Neural progenitor cell (in vitro differentiated cells): ENCODE data around the gene KIF21B. TPM values are rescaled to one million over a fixed set of nuclear protein-coding genes. Genes with fewer than 3 reads are reported as not detected.

Experiments used
- DNase-seq: peaks from one replicate; pipeline ENCODE4 v3.0.0-alpha.2; 2016; ENCODE audit warnings: low spot score
- H2AFZ ChIP-seq: fragments of 200-600 bp; sonication (generic); replicated peaks from 2 replicates; pipeline ENCODE4 v1.6.1; 2016; ENCODE audit warnings: antibody characterized with exemption
- H3F3A ChIP-seq: fragments of 200-600 bp; sonication (generic); 2 replicates; pipeline ENCODE4 v1.6.1; 2016; ENCODE audit warnings: antibody characterized with exemption, low read depth
- H3K27ac ChIP-seq: fragments of 200-600 bp; sonication (generic); 2 replicates; pipeline ENCODE4 v1.5.1; 2016; ENCODE audit warnings: mild to moderate bottlenecking
- H3K27me3 ChIP-seq: fragments of 200-600 bp; sonication (generic); 2 replicates; pipeline ENCODE4 v1.6.1; 2016; ENCODE audit warnings: mild to moderate bottlenecking, moderate library complexity
- H3K36me3 ChIP-seq: fragments of 200-600 bp; sonication (generic); 2 replicates; pipeline ENCODE4 v1.5.1; 2016
- H3K4me1 ChIP-seq: fragments of 200-600 bp; sonication (generic); 2 replicates; pipeline ENCODE4 v1.6.1; 2016; ENCODE audit warnings: mixed run types
- H3K4me2 ChIP-seq: fragments of 200-600 bp; sonication (generic); 2 replicates; pipeline ENCODE4 v1.6.1; 2016
- H3K4me3 ChIP-seq: fragments of 200-600 bp; sonication (generic); 2 replicates; pipeline ENCODE4 v1.5.1; 2016
- H3K79me2 ChIP-seq: fragments of 200-600 bp; sonication (generic); 2 replicates; pipeline ENCODE4 v1.6.1; 2016; ENCODE audit warnings: low read depth
- H3K9ac ChIP-seq: fragments of 200-600 bp; sonication (generic); 2 replicates; pipeline ENCODE4 v1.6.1; 2016
- H3K9me3 ChIP-seq: fragments of 200-600 bp; sonication (generic); 2 replicates; pipeline ENCODE4 v1.5.1; 2016; ENCODE audit warnings: low read depth
- H4K20me1 ChIP-seq: fragments of 200-600 bp; sonication (generic); 2 replicates; pipeline ENCODE4 v1.6.1; 2016; ENCODE audit warnings: low read depth
- H3K27ac Mint-ChIP-seq: 3 replicates; pipeline ENCODE4 v1.8.0; 2021; ENCODE audit warnings: mixed read lengths
- H3K27me3 Mint-ChIP-seq: 2 replicates; pipeline ENCODE4 v1.8.0; 2022; ENCODE audit warnings: low read depth, mild to moderate bottlenecking, inconsistent platforms, moderate library complexity, mixed read lengths; ENCODE audit not compliant: insufficient read depth
- H3K36me3 Mint-ChIP-seq: 3 replicates; pipeline ENCODE4 v1.8.0; 2021; ENCODE audit warnings: mixed read lengths
- H3K4me1 Mint-ChIP-seq: 3 replicates; pipeline ENCODE4 v1.8.0; 2021; ENCODE audit warnings: mixed read lengths
- H3K4me3 Mint-ChIP-seq: 3 replicates; pipeline ENCODE4 v1.8.0; 2021; ENCODE audit warnings: mild to moderate bottlenecking, moderate library complexity, mixed read lengths
- H3K9me3 Mint-ChIP-seq: 3 replicates; pipeline ENCODE4 v1.8.0; 2020; ENCODE audit warnings: mixed read lengths
- CTCF ChIP-seq: fragments of 200-600 bp; sonication (generic); IDR thresholded peaks from 2 replicates; pipeline ENCODE4 v1.5.1; 2017; ENCODE audit warnings: antibody characterized with exemption, mild to moderate bottlenecking
- EZH2 ChIP-seq: fragments of 200-600 bp; sonication (generic); IDR thresholded peaks from 2 replicates; pipeline ENCODE4 v1.6.1; 2017; ENCODE audit warnings: antibody characterized with exemption, mild to moderate bottlenecking, moderate library complexity
- EZH2phosphoT487 ChIP-seq: fragments of 200-600 bp; sonication (generic); IDR thresholded peaks from 2 replicates; pipeline ENCODE4 v1.6.1; 2017; ENCODE audit warnings: antibody characterized with exemption
- total RNA-seq: library from RNA; depleted of rRNA; stranded (reverse); fragments of >200 nt; gene quantifications from 2 replicates; pipeline ENCODE4 v1.2.3, GENCODE V29; 2015; ENCODE audit warnings: low replicate concordance

Gene KIF21B
- total RNA-seq, 1 donor from 2014 or later = 6.4 TPM

- DNase-seq = peak; percentile 56
- H3K4me1 Mint-ChIP-seq = peaks cover 53% of the 10 kb centered on the region
- H3K4me1 ChIP-seq = peaks cover 34% of the 10 kb centered on the region
Measured at GRCh38 chr1:201025571-201026002, 2.1 kb upstream of the KIF21B start.

GRCh38 chr1:201024625-201024998 is 1.1 kb upstream of the KIF21B start:
- H3K27me3 ChIP-seq = peaks cover 9% of the 10 kb centered on the region
- H2AFZ ChIP-seq = no peak overlapping the region
- peaks cover 32% of the 10 kb centered on the region for H3F3A ChIP-seq
- Mint-ChIP-seq H3K4me1 (peaks cover 62% of the 10 kb centered on the region), H3K36me3 (no peaks in the 10 kb centered on the region), H3K4me3 (no peak overlapping the region), H3K27ac (no peak overlapping the region), H3K27me3 (peaks cover 18% of the 10 kb centered on the region), H3K9me3 (no peaks in the 10 kb centered on the region)
- H3K9me3 ChIP-seq = no peaks in the 10 kb centered on the region
- no peak overlapping the region for H3K4me3 ChIP-seq
- peaks cover under 1% of the 10 kb centered on the region for H3K79me2 ChIP-seq
- H4K20me1 ChIP-seq = peaks cover 24% of the 10 kb centered on the region
- no peaks in the 10 kb centered on the region for H3K36me3 ChIP-seq
- peaks cover 44% of the 10 kb centered on the region for H3K4me1 ChIP-seq
- no peak for DNase-seq
- H3K4me2 ChIP-seq = peak overlapping the region; percentile 87
- TF ChIP-seq EZH2 = no peak
- no peak for TF ChIP-seq EZH2phosphoT487
- TF ChIP-seq CTCF = no peak
- no peak overlapping the region for H3K27ac ChIP-seq
- no peak overlapping the region for H3K9ac ChIP-seq

More at GRCh38 chr1:201025571-201026002, 2.1 kb upstream of the KIF21B start:
- no peaks in the 10 kb centered on the region for H3K36me3 ChIP-seq
- Mint-ChIP-seq H3K27me3 (peaks cover 17% of the 10 kb centered on the region), H3K36me3 (no peaks in the 10 kb centered on the region), H3K4me3 (peak overlapping the region; percentile 57), H3K9me3 (no peaks in the 10 kb centered on the region), H3K27ac (no peak overlapping the region)
- H3K79me2 ChIP-seq = no peaks in the 10 kb centered on the region
- H3K27ac ChIP-seq = no peak overlapping the region
- H3K9ac ChIP-seq = no peak overlapping the region
- peaks cover 9% of the 10 kb centered on the region for H3K27me3 ChIP-seq
- no peaks in the 10 kb centered on the region for H3K9me3 ChIP-seq
- TF ChIP-seq EZH2phosphoT487 = no peak
- TF ChIP-seq EZH2 = no peak
- peak; percentile 49 for TF ChIP-seq CTCF
- H3K4me3 ChIP-seq = no peak overlapping the region
- H3F3A ChIP-seq = peaks cover 22% of the 10 kb centered on the region
- no peak overlapping the region for H3K4me2 ChIP-seq
- no peak overlapping the region for H2AFZ ChIP-seq
- H4K20me1 ChIP-seq = peaks cover 14% of the 10 kb centered on the region

- Histone ChIP-seq H3K9ac (no peak overlapping the region), H3K4me2 (peak overlapping the region; percentile 87), H3K4me1 (peaks cover 44% of the 10 kb centered on the region), H4K20me1 (peaks cover 27% of the 10 kb centered on the region), H3K9me3 (no peaks in the 10 kb centered on the region), H3K36me3 (no peaks in the 10 kb centered on the region), H3K27me3 (peaks cover 9% of the 10 kb centered on the region), H3K79me2 (peaks cover 6% of the 10 kb centered on the region), H2AFZ (no peak overlapping the region), H3K4me3 (peak overlapping the region; percentile 74), H3K27ac (no peak overlapping the region), H3F3A (peaks cover 34% of the 10 kb centered on the region)
- Mint-ChIP-seq H3K9me3 (no peaks in the 10 kb centered on the region), H3K4me3 (peak overlapping the region; percentile 82), H3K27ac (no peak overlapping the region), H3K27me3 (peaks cover 13% of the 10 kb centered on the region), H3K36me3 (no peaks in the 10 kb centered on the region), H3K4me1 (peaks cover 64% of the 10 kb centered on the region)
- TF ChIP-seq CTCF (no peak), EZH2 (no peak), EZH2phosphoT487 (no peak)
- peak; percentile 37 for DNase-seq
Measured at GRCh38 chr1:201023920-201024624, 558 bp upstream of the KIF21B start.
